Activated CD8-positive, alpha-beta memory T cell treated with anti-CD3 and anti-CD28 coated beads, Interleukin-2, amount 50 U/mL, for 48 hours (primary cell): ENCODE data around the gene ACSL5.

Experiments used
- DNase-seq: peaks from one replicate; pipeline ENCODE4 v3.0.0-alpha.2; 2020

ACSL5 gene

DNA sequence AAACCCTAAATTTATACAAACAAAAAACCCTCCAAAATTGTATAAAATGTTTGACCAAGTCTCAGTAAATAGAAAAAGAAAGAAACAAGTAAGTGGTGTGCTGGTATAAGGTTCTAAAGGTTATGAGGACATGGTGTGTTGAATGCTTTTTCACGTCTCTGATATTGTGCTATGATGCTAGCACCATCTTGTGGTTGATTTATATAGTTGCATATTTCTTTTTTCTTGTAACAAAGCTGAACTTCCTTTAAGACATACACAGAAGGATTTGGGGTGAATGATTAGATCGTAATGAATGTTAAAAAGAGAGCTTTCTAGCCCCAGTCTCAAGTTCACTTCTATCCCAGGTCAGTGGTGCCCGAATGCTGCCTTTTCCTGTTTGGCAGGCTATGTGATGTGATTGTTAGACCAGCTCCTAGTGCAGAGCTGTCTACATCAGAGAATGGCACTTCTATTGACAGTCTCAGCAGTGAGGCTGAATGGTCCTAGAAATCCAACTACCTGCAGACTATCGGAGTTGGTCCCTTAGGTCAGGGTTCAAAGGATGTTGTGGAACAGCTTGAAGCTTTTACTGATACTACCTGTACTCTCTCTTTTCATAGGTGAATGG is 98.1 kb downstream of the ACSL5 start:
- DNase-seq = no peak

DNA sequence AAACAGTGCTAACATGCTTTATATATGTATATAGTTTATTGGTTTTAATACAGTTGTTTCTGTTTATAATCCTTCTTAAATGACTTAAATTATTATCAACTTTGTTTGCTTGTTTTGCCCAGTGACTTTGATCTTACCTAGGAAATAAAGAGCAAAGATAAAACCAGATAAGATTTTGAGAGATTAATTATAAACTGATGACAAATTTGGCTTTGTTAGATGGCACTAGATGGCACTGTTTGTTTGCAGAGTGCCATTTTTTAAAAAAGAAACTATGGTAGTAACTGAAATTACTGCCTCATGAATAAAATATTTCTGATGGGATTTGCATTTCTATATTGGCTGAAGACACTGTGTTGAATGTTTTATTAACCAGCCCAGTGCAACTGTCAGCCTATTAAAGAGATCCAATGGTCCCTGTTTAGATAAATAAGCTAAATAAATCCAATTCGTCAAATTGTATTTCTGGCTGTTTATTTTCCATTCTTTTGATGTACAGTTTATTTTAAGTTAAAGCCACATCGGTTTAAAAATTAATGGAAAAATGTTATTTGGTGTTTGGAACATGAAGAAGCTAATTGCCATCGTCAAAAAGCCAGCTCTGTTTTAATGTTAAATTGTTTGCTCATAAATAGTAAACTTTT is 101.8 kb downstream of the ACSL5 start:
- no peak for DNase-seq
